ELR (cell line): ENCODE results near the gene HLA-E.

Experiments
- DNase-seq: peaks from one replicate; pipeline ENCODE4 v3.0.0-alpha.2; 2015; ENCODE audit warnings: low read depth

The HLA-E gene

DNA sequence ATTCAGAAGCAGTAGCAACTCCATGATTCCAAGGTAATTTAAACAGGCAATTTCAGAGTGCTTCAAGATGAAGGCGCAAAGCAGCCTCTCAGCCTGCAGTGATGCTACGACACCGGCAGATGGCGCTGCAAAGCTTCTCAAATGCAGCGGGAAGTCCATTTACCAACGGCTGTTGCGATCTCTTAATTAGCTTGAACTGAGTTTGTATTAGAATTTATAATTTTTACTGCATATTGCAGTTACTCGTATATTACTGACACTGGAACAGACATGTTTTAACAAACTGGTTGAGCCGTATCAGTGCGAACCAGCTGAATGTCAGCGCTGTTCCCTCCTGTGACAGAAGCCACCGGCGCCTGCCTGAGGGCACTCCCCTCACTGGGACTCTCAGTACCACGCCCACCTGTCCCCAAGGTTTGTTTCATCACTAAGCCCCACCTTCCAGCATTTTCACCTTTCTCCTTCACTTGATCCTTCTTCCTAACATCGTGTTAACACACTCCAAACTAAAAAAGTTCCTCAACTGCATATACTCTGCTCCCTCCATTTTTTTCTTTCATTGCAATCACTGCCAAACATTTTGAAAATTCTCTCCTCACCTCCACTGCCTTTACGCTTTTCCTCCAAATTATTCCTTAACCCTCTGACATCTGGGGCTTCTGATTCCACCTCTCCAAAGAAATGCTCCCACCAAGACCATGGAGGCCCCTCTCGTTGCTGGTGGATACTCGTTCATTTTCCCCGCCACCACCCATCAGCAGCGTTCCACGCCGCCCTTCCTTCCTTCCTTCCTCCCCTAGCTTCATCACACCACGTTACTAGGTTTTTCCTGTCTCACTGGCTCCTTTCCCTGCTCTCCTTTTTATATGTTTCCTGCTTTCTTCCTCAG is 52.5 kb downstream of the HLA-E start:
- DNase-seq = peak; percentile 87

GRCh38 chr6:30542404-30542725 is 53.1 kb downstream of the HLA-E start:
- no peak for DNase-seq

GRCh38 chr6:30542915-30543314 is 53.6 kb downstream of the HLA-E start:
- peak; percentile 59 for DNase-seq
